Hematopoietic multipotent progenitor cell treated with erythropoietin and hydrocortisone succinate and interleukin-3 and kit ligand, for 4 days (in vitro differentiated cells): Measurements from ENCODE around the gene IL5RA.

Experiments used
- DNase-seq: peaks from one replicate; pipeline ENCODE4 v3.0.0-alpha.2; 2015

Gene IL5RA

GRCh38 chr3:3059645-3060044 is 50.5 kb downstream of the IL5RA start:
- no peak for DNase-seq

- no peak for DNase-seq
These were observed 56.2 kb downstream of the IL5RA start for GRCh38 chr3:3053974-3054373.

GRCh38 chr3:3038201-3038991 is 71.8 kb downstream of the IL5RA start:
- DNase-seq, result no peak

GRCh38 chr3:3037156-3037555 is 73.0 kb downstream of the IL5RA start:
- no peak for DNase-seq

- no peak for DNase-seq
These were observed 78.8 kb downstream of the IL5RA start for GRCh38 chr3:3031326-3031725.

GRCh38 chr3:3027976-3028567 is 82.1 kb downstream of the IL5RA start:
- no peak for DNase-seq

GRCh38 chr3:3023111-3023745 is 86.9 kb downstream of the IL5RA start:
- DNase-seq, result no peak

- no peak for DNase-seq
These were observed 90.0 kb downstream of the IL5RA start for GRCh38 chr3:3020209-3020608.
